HG03442 (cell line): ENCODE results near the gene OR52A5.
"Not testable (repeated sequence)": the region's sequence is repeated elsewhere in the genome, so short reads cannot be mapped to it uniquely, and the experiment has no call there.

ENCODE experiments used
- ATAC-seq: cut with Tn5 transposase; IDR thresholded peaks from one replicate; pipeline ENCODE4 v1.9.1; 2021; ENCODE audit warnings: mild to moderate bottlenecking, moderate library complexity; ENCODE audit not compliant: unreplicated experiment

The OR52A5 gene

DNA sequence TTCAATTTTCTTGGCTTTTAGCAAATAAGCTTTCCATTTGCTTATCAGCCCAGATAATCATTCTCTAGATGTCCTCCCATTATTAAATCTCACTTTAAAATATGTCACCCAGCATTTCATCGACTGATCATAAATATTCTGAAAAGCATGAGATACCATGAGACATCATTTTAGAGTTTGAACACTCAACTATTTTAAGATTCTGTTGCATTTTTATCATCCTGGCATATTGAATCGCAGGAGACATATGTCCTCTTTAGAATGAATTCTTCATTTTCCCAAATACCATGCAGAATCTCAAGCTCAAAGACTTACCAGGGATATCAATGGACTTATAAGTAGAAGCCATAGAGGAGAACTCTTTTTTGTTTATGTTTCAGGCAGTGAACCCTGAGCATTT lies at the start of gene OR52A5:
Gene OR52A5, minus strand, starts transcription at position 361 of the 400 bp plus-strand sequence. CDS start 5,714 bp downstream, outside the sequence.
- ATAC-seq, result no peak

DNA sequence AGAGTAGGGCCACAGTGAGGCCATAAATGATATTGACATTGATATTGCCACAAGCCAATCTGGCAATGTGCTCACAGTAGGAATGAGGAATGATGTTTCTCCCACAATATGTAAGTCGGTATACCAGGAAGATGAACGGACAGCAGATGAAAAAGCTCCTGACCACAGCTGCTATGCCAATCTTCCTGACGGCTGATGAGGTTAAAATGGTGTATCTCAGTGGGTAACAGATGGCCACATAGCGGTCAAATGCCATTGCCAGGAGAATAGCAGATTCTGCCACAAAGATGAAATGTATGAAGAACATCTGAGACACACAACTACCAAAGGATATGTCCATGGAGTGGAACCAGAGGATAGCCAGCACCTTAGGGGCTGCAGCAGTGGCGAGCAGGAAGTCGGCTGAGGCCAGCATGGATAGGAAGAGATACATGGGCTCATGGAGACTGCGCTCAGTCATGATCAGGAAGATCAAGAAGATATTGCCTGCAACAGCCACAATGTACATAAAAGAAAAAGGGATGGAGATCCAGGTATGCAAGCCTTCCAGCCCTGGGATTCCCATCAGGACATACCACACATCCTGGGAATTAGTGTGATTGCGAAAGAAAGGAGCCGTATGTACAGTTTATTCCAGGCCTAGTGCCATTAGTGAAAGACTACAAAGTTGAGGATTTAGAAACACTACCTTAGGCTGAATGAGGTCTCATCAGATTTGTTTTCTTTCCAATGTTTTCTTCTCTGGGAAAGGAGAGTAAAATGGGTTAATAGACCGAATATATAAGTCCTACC lies 40.1 kb upstream of the OR52A5 start:
- ATAC-seq, result no peak

DNA sequence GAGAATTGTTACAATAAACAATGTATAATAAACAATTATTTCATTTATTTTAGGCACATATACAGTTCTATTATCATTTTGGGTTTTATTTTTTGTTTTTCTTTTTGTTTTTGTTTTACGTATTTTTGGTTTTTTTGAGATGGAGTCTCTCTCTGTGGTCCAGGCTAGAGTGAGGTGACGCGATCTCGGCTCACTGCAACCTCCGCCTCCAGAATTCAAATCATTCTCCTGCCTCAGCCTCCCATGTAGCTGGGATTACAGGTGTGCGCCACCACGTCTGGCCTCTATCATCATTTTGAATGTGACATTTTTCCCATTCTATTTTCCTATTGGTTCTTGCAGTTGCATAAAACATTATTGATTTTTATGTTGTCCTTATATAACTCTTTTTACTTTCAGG lies 36.8 kb upstream of the OR52A5 start:
- ATAC-seq, result no peak

DNA sequence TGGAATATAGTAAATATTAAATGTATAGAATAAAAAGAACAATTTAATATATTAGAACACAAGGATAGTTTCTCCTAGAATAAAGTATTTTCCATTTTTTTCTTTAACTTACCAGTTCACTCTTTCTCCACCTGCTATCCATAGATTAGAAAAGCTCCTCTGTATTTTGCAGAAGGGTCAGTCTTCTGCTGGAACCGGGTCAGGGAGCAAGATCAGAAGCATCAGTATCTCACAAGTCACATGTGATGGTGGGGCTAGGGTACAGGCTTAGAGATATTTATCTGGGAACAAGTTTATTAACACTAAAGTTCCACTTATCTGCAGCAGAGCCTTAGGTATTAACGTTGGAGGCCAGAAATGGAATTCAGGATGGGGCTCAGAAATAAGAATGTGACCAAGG lies 33.7 kb upstream of the OR52A5 start:
- no peak for ATAC-seq

DNA sequence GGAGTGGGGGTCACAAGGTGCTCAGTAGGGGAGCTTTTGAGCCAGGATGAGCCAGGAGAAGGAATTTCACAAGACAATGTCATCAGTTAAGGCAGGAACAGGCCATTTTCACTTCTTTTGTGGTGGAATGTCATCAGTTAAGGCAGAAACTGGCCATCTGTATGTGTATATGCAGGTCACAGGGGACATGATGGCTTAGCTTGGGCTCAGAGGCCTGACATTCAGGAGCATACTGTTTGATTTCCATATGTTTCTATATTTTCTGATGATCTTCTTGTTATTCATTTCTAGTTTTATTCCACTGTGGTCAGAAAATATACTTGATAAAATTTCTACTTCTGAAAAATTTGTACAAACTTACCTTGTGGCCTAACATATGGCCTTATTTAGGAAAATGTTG lies 27.7 kb upstream of the OR52A5 start:
- ATAC-seq, result not testable (repeated sequence)

DNA sequence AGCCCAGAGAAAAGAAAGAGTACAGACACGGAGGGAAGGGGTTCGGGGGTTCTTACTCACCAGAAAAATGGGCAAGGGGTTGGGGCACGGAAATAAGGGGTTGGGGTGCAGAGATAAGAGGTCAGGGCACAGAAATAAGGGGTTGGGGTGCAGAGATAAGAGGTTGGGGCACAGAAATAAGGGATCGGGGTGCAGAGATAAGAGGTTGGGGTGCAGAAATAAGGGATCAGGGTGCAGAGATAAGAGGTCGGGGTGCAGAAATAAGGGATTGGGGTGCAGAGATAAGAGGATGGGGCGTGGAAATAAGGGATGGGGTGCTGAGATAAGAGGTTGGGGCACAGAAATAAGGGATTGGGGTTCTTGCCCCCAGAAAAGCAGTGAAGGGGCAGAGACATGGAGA lies 26.7 kb upstream of the OR52A5 start:
- not testable (repeated sequence) for ATAC-seq

DNA sequence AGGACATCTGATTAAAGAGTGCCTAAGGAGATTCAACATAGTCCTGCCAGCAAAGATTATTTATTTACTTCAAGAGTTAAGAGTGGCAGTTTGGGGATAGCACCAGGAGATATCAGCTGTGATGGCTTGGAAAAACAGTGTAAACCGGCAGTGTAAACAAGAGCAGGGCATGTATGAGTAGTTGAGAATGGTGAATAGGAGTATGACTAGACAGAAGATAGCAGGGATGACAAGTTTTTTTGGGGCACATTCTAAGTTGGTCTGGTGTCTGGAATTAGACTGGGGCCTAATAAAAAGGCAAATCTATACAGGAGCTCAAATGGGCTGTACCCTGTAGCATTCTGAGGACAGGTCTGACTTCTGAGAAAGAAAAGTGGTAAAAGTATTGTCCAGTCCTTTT lies 22.9 kb upstream of the OR52A5 start:
- ATAC-seq, result not testable (repeated sequence)

DNA sequence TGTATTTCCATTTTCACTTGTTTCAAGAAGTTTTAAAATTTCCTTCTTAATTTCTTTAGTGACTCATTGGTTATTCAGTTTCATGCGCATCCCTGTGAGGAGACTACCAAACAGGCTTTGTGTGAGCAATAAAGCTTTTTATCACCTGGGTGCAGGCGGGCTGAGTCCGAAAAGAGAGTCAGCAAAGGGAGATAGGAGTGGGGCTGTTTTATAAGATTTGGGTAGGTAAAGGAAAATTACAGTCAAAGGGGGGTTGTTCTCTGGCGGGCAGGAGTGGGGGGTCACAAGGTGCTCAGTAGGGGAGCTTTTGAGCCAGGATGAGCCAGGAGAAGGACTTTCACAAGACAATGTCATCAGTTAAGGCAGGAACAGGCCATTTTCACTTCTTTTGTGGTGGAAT lies 22.1 kb upstream of the OR52A5 start:
- ATAC-seq, result not testable (repeated sequence)

DNA sequence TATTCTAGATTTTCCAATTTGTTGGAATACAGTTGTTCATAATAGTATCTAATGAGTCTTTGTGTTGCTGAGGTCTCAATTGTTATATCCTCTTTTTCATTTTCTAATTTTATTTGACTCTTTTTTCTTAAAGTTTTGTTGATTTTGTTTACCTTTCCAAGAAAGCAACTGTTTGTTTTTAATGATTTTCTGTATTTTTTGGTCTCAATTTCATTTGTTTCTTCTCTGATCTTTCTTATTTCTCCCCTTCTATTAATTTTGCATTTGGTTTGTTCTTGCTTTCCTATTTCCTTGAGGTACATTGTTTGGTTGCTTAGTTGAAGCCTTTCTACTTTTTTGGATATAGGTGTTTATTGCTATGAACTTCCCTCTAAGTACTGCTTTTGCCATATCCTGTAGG lies 21.6 kb upstream of the OR52A5 start:
- ATAC-seq, result no peak

DNA sequence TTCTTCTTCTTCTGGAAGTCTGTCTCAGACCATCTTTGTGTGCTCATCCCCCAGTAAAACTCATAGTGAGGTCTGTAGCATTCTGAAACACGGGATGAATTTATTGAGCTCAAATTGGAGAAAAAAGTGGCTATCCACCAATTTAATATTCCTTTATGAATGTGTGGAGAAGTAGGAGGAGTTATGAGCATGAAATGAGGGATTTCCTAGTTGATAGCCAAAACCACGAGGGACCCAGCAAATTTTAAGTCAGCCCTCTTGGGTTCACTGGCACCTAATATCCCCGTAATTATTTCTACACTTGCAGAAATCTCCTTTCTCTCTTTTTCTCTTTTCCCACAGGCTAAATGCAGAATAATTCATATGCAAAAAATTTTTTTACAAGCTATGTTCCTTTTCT lies 16.5 kb upstream of the OR52A5 start, which contains the start of gene OR52A1:
Gene OR52A1, minus strand, starts transcription at position 101 of the 400 bp plus-strand sequence. CDS start 2,388 bp downstream, outside the sequence.
- no peak for ATAC-seq

DNA sequence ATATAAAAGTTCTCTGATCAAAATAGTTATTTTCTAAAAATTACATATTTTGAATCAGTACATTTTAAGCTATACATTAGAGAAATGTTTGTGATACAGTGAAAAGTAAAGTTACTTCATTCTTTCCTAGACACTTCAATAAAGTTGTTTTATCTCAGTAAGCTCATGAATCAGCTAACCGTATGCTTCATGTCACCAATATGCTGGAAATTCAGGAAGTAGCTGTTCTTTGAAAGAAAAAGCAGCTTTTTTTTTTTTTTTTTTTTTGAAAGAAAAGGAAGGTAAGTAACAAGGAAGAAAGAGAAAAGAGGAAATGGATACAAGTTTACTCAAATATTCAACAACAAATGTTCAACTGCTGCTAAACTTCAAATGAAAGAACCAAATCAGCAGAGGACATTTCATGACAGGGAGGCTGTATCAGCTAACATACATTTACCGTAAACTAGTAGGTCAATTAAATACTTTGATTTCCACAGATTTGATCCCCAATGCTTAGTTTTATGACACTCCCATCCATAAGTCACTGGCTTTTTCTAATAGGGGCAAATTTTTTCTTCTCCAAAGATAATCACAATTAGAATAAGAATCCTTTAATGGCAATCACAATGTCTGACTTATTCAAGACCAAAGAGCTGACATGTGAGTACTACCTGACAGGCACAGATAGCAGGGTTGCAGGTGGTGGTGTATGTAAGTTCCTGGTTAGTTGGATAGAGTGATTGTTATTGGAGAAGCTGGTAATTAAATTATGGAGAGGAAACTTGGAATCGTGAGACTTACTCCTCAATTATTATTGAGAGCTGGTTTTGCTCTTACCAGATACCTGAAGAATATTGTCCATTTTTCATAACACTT lies 15.6 kb upstream of the OR52A5 start:
- ATAC-seq, result no peak

DNA sequence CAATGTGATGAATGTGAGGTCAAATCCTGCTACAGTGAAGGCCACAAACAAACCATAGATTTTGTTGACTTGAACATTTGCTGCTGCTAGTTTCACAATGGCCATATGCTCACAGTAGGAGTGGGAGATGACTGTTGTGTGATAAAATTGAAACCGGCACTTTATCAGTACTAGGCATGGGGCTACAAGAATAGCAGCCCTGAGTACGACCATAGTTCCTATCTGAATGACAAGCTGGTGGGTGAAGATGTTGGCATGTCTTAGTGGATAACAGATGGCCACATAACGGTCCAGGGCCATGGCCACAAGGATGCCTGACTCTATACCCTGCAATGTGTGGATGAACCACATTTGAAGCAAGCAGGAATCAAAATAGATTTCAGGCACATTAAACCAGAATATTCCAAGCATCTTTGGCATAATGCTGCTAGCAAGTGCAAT lies 13.6 kb upstream of the OR52A5 start:
- no peak for ATAC-seq

DNA sequence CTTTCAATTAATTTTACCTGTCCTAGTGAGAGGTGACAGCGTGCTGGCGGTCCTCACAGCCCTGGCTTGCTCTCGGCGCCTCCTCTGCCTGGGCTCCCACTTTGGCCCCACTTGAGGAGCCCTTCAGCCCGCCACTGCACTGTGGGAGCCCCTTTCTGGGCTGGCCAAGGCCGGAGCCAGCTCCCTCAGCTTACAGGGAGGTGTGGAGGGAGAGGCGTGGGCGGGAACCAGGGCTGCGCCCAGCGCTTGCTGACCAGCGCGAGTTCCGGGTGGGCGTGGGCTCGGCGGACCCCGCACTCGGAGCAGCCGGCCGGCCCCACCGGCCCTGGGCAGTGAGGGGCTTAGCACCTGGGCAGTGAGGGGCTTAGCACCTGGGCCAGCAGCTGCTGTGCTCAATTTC lies 6.0 kb upstream of the OR52A5 start:
- ATAC-seq, result not testable (repeated sequence)

DNA sequence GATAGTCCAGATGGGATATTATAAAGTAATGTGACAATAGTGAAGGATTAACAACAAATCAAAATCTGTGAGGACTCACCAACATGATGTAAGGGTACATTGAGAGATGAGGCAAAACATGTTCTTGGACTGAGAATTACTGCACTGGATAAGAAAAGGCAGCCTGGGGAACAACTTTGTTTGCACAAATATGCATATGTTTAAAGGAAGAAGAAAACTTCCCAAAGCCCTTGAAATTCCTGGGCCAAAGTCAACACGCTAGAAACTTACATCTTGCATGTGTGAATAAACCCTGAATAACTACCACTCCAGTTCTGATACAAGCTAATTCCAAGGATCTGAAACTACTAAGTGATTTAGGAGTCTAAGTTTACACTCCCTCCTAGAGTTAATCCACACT lies 1.1 kb downstream of the OR52A5 start:
- ATAC-seq, result no peak

DNA sequence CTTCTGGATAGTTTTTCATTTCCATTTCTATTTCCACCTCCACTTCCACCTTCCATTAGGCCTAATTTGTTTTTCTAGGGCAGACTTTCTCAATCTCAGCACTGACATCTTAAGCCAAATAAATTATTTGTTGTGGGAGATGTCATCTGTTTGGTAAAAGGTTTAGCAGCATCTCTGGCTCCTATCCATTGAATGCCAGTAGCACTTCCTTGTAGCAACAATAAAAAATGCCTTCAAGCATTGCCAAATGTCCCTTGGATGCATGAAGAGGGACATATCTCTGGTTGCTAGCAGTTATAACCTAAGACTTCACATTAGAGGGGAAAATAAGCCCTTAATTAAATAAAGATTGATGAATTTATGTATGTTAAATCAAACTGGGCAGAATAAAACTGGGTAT lies 1.9 kb downstream of the OR52A5 start:
- no peak for ATAC-seq

DNA sequence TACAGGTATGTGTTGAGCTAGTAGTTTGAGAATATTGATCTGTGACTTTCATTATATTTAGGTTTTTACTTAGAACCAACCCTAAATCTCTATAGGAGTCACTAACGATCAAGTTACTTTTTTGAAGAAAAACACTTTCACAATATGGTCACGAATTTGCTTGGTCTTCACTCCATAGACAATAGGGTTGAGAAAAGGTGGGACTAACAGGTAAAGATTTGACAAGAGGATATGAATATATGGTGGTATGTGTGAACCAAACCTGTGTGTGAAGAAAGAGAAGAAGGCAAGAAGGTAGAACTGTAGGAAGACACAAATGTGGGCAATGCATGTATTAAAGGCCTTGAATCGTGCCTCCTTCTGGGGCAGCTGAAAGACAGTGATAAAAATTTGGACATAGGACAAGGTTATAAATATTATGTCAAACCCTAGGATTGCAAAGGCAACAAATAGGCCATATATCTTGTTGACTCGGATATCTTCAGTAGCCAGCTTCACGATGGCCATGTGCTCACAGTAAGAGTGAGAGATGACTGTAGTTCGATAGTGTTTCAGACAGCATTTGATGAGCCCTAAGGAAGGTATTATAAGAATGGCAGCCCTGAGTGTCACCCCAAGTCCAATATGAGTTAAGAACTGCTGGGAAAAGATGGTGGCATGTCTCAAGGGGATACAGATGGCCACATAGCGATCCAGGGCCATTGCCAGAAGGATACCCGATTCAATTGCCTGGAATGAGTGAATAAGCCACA lies 6.4 kb downstream of the OR52A5 start:
- ATAC-seq, result no peak

DNA sequence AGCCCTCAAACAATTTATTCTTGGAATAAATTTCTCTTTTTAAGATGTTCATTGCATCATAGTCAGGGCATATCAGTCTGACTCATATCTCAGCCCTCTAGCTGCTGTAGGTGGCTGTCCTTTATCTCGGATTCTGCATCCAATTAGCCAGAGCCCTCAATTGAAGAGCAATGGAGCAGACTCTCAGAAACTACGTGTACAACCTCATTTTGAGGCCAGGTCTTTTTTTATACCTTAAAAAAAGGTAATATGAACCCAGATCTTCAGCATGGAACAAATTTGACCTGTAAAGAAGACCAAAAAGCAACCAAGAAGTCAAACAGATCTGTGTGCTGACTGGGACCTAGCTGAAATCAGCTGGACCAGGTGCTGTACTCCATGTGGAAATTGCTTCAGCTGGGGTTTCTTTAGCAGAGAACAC lies 8.7 kb downstream of the OR52A5 start:
- no peak for ATAC-seq

DNA sequence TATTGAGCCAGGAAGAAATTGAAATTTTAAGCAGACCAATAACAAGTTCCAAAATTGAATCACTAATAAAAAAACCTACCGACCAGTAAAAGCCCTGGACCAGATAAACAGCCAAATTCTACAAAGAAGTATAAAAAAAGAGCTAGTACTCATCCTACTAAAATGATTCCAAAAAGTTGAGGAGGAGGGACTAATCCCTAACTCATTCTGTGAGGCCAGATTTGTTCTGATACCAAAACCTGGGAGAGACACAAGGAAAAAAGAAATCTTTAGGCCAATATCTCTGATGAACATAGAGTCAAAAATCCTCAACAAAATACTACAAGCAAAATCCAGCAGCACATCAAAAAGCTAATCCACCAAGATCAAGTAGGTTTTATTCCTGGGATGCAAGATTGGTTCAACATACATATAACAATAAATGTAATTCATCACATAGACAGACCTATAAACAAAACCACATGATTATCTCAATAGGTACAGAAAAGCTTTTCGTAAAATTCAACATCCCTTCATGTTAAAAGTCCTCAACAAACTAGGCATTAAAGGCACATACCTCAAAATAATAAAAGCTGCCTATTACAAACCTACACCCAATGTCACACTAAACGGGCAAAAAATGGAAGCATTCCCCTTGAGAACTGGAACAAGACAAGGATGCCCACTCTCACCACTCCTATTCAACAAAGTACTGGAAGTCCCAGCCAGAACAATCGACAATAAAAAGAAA lies 13.1 kb downstream of the OR52A5 start:
- no peak for ATAC-seq

DNA sequence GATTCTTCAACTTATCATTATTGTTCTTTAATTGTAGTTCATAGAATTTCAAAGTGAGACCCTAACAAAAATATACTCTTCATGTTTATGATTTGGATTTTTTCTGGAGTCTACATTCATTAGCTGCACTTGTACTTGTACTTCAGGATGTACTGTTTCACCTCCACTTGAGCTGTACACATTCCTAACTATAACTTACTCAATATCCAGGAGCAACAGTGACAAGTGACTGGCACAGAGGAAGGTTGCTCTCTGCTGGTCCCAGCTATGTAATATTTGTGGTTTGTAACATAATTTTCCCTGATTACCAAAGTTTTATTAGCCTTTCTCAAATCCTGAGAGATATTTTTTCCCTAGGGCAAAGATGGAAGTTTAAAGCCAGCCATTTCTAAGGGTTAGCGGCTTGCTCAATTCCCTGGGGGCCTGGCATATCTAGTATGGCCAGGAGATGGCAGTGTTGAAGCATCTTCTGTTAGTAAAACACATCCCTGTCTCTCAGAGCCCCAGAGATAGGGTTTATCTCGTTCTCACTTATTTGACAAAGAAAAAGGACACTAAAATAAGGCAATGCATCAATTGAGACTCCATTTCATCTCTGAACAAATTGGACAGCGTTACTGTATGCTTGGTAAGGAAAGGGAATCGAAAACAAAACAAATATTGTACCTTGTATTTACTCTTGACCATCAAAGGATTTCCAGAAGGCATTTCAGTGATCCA lies 14.2 kb downstream of the OR52A5 start:
- ATAC-seq, result peak; percentile 93

DNA sequence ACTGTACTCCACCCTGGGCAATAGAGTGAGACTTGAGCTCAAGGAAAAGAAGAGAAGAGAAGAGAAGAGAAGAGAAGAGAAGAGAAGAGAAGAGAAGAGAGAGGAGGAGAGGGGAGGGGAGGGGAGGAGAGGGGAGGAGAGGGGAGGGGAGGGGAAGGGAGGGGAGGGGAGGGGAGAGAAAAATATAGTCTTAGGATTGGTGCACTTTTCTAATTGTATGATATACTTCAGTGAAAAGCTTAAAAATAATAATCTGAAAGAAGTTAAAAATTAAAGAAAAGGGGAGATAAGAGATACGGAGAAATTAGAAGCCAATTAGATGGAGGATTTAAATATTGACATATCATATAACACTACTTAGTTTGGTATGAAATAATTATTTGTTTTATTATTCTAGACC lies 19.3 kb downstream of the OR52A5 start:
- no peak for ATAC-seq
